PC-9 (cell line): Measurements from ENCODE around the gene GNAL.

Experiments used
- CTCF ChIP-seq: fragments of 200-600 bp; sonication (generic); conservative IDR thresholded peaks from 2 replicates; pipeline ENCODE4 v1.6.1; 2017; ENCODE audit warnings: mixed run types, antibody characterized with exemption, mild to moderate bottlenecking, moderate library complexity
- EZH2 ChIP-seq: fragments of 200-600 bp; sonication (generic); IDR thresholded peaks from 2 replicates; pipeline ENCODE4 v1.8.0; 2017; ENCODE audit warnings: antibody characterized with exemption, low read depth

- TF ChIP-seq CTCF (no peak), EZH2 (no peak)
Measured at GRCh38 chr18:11845654-11846053, 156.6 kb downstream of the GNAL start.
